Upper lobe of left lung (tissue), 4 donors: ENCODE measurements around the gene ATP2A1.

Experiments
- EP300 ChIP-seq, 4 donors: sonication (generic); formaldehyde crosslinking; IDR thresholded peaks; one replicate each; pipeline ENCODE4 v1.5.1; 2017; ENCODE audit warnings: antibody characterized with exemption in 4 of 4, control low read depth in 2 of 4
- TF ChIP-seq, protein P1 (sequence below), 6 experiments: fragments of 450-650 bp in 4 of 6; fragments of 200-600 bp in 2 of 6; sonication (generic) in 2 of 6; IDR thresholded peaks; one replicate each; pipeline ENCODE4 v1.5.1; 2016 to 2019; ENCODE audit warnings: antibody characterized with exemption in 6 of 6

DNA sequence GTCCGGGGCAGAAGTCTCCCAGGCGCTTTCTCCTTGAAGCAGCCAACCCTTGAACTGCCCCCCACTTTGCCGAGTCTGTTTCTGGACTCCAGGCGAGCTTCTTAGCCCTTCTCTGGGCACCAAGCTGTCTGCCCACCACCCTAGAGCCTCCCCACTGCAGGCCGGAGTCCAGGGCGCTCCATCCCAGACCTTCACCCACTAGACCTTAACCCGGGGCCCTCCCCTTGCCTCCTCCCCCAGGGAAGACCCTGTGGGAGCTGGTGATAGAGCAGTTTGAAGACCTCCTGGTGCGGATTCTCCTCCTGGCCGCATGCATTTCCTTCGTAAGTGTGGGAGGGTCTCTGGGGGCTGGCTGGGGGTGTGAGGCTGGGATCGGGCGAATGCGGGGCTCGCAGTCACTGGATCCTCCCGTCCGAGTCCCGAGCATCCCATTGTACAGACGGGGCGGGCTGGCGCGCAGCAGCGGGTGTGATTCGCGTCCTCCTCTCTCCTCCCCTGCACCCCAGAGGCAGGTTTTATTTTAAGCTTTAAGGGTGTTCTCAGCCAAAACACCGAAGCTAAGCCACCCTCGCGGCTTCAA is 1.1 kb downstream of the ATP2A1 start:
- TF ChIP-seq EP300 (IDR thresholded peaks at IDR 0.05): no peak
- TF ChIP-seq, protein P1, sequence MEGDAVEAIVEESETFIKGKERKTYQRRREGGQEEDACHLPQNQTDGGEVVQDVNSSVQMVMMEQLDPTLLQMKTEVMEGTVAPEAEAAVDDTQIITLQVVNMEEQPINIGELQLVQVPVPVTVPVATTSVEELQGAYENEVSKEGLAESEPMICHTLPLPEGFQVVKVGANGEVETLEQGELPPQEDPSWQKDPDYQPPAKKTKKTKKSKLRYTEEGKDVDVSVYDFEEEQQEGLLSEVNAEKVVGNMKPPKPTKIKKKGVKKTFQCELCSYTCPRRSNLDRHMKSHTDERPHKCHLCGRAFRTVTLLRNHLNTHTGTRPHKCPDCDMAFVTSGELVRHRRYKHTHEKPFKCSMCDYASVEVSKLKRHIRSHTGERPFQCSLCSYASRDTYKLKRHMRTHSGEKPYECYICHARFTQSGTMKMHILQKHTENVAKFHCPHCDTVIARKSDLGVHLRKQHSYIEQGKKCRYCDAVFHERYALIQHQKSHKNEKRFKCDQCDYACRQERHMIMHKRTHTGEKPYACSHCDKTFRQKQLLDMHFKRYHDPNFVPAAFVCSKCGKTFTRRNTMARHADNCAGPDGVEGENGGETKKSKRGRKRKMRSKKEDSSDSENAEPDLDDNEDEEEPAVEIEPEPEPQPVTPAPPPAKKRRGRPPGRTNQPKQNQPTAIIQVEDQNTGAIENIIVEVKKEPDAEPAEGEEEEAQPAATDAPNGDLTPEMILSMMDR (IDR thresholded peaks at IDR 0.05): no peak
